Measurements from ENCODE around the gene SLC7A5.

- TF ChIP-seq MAX (IDR thresholded peaks at IDR 0.05): no peak
- TF ChIP-seq REST (IDR thresholded peaks at IDR 0.05; ENCODE audit: low read depth): no peak
Measured at GRCh38 chr16:87823181-87823929, 46.0 kb downstream of the SLC7A5 start.
